Ureter (tissue), 1 donor: Measurements from ENCODE around the gene GABARAP. TPM values are rescaled to one million over a fixed set of nuclear protein-coding genes. Genes with fewer than 3 reads are reported as not detected.
A peak's percentile ranks its signal among the peaks of the same experiment; 100 is the strongest.

Experiments used
- DNase-seq: peaks from one replicate; pipeline ENCODE4 v3.0.0-alpha.2; 2020; ENCODE audit warnings: low spot score
- total RNA-seq: library from RNA; stranded (reverse); gene quantifications from one replicate; pipeline ENCODE4 v1.2.4, GENCODE V29; 2023
- donor health status: DM: yes; HTN: yes; CAD: no.

Gene GABARAP
- total RNA-seq: 453 TPM

- peak; percentile 97 for DNase-seq
Measured at GRCh38 chr17:7241783-7242716, at the start of gene GABARAP. Gene GABARAP, minus strand, starts transcription at chr17:7242449. Its CDS starts 119 bp downstream, at chr17:7242330.

- DNase-seq: no peak
Measured at GRCh38 chr17:7290685-7291084, 48.4 kb upstream of the GABARAP start.

DNA sequence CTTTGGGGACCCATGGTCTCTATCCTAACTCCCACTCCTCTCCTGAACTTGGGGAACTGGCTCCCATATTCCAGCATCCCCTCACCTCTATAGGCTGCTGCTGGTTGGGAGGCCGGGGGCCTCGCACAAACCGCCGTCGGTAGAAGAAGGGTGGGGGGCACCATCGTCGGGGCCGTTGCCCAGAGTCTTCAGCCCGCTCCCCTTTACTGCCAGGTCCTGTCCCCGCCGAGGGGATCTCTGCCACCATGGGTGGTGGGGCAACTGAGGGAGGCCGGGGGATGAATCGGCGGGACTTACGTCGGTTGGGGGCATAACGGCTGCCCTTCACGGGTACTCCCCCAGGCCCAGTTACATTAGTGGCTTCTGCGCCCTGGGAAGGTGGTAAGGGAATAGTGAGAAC lies 47.9 kb upstream of the GABARAP start:
- DNase-seq: no peak

DNA sequence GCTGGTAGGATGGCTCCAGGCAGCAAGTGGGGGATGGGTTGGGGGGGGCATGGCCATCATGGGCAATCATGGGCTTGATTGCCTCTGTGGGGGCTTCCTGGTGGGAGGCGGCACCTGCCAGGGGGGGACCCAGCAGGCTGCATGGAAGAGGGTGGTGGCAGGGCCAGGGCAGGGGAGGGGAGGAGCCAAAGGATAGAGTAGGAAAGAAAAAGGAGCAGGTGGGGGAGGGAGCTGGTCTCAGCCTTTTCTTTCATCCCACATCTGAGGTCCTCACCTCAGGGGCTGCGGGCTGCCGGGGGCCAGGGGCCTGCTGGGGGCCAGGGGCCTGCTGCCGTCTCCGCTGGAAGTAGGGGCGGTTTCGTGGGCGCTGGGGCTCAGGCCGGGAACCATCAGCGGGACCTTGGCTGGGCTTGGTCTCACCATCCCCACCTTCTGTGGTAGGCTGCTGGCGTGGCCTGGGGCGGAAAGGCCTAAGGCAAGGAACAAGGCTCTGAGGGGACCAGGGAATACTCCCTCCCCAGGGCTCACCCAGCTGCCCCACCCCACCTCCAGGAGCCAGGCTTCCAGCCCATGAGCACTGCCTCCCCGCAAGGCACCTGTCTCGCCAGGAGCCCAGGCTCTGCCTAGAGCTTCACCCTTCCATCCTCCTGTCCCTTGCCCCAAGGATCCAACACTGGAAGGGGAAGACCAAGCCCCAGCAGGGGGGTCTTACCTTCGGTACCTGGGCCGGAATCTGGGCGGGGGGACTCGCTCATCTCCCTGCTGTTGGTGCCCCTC lies 47.2 kb upstream of the GABARAP start:
- no peak for DNase-seq

GRCh38 chr17:7285679-7286078 lies 43.4 kb upstream of the GABARAP start:
- DNase-seq: no peak

GRCh38 chr17:7284911-7285310 lies 42.7 kb upstream of the GABARAP start:
- DNase-seq: no peak

DNA sequence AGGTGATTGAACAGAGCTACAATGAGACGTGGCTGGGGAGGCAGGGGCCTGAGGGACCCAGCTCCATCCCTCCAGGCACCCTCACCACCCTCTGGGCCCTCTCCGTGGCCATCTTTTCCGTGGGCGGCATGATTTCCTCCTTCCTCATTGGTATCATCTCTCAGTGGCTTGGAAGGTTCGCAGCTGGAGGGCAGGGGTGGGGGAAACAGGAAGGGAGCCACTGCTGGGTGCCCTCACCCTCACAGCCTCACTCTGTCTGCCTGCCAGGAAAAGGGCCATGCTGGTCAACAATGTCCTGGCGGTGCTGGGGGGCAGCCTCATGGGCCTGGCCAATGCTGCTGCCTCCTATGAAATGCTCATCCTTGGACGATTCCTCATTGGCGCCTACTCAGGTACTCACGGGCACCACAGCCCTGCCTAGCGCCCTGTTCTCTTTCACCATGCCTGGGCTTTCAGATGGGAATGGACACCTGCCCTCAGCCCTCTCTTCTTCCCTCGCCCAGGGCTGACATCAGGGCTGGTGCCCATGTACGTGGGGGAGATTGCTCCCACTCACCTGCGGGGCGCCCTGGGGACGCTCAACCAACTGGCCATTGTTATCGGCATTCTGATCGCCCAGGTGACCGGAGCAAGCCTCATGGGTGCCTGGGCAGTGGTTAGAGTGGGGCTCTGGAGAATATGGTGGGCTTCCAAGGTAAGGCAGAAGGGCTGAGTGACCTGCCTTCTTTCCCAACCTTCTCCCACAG lies 41.4 kb upstream of the GABARAP start:
- DNase-seq: no peak

DNA sequence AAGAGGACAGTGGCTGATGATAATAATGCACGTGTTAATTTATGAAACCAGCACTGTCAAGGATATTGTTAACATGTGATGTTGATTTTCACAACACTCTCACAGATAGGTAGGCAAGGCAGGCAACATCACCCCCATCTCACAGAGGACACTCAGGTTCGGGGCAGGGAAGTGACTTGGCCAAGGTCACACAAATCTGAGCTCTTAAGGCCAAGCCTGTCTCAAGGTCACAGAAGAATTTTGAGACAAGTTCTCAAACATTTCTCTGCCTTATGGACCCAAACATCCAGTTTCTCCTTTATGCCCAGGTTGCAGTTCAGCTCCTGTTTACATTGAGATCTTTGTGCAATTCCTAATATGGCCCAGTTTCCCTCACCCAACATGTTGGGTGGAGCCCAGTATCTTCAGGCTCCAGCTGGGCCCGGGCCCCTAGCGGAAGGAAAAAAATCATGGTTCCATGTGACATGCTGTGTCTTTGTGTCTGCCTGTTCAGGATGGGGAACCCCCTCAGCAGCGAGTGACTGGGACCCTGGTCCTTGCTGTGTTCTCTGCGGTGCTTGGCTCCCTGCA lies 40.6 kb upstream of the GABARAP start:
- DNase-seq: no peak

DNA sequence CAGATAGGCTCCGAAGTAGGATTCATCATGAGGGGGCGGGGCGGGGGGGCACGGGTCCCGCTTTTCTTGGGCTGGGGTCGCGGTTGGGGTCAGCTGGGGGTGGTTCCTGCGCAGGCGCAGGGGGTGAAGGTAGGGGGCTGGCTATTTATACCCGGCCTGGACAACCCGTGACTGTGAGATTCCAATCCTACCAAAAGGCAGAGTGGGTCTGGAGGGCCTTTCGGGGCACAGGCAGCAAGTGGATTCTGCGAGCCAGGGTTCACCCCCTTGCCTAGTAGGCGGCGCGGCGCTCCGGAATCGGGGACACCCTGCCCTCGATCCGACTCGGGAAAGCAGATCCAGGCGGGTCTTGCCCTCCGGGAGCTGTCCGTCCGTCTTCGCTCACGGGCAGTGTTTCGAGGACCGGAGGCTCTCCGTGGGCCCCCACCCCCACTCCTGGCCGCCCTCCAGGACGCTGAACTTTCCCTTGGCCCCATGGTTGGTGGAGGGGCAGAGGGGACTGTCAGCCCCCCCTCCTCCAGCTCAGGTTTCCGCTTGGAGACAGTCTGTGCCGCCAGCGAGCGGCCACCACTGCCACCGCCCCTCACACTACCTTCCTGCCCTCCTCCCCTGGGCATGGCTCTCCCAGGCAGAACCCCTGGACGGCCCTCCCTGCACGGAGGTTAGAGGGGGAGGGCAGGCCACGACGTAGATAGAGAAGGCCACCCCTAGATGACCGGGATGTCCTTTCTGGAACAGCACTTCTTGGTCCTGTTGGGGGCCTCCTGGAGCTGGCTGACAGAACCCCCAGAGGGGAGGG lies 39.9 kb upstream of the GABARAP start:
- peak; percentile 68 for DNase-seq

DNA sequence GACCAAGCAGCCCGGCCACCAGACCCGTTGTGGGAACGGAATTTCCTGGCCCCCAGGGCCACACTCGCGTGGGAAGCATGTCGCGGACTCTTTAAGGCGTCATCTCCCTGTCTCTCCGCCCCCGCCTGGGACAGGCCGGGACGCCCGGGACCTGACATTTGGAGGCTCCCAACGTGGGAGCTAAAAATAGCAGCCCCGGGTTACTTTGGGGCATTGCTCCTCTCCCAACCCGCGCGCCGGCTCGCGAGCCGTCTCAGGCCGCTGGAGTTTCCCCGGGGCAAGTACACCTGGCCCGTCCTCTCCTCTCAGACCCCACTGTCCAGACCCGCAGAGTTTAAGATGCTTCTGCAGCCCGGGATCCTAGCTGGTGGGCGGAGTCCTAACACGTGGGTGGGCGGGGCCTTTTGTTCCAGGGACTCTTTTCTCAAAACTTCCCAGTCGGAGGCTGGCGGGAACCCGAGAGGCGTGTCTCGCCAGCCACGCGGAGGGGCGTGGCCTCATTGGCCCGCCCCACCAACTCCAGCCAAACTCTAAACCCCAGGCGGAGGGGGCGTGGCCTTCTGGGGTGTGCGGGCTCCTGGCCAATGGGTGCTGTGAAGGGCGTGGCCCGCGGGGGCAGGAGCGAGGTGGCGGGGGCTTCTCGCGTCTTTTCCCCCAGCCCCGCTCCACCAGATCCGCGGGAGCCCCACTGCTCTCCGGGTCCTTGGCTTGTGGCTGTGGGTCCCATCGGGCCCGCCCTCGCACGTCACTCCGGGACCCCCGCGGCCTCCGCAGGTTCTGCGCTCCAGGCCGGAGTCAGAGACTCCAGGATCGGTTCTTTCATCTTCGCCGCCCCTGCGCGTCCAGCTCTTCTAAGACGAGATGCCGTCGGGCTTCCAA lies 39.1 kb upstream of the GABARAP start, which contains the start of gene SLC2A4:
TSS of gene SLC2A4 (plus strand) at position 645 of the 879 bp plus-strand sequence. CDS start at position 862, 217 bp downstream.
- DNase-seq: peak; percentile 96

DNA sequence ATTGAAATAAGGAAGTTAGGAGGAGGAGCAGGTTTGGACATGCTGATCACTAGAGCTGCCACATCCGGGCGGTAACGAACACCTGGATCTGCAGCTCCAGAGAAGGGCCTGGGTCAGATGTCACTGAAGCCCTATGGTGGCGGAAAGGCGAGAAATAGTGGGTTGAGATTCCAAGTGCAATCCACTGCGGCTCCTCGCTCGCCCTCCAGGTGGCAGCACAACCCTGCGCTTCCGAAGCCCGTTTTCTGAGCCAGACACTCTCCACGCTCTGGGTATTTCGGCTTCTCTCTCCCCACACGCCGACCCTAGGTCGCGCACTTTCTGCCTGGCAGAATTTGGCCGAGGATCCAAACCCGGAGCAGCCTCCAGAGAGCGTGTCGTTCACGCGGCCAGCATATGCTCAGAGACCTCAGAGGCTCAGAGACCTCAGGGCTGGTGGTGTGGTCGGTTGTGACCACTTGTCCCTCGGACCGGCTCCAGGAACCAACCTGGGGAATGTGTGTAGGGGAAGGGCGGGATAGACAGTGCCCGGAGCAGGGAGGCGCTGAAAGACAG lies 38.3 kb upstream of the GABARAP start:
- DNase-seq: peak; percentile 90

DNA sequence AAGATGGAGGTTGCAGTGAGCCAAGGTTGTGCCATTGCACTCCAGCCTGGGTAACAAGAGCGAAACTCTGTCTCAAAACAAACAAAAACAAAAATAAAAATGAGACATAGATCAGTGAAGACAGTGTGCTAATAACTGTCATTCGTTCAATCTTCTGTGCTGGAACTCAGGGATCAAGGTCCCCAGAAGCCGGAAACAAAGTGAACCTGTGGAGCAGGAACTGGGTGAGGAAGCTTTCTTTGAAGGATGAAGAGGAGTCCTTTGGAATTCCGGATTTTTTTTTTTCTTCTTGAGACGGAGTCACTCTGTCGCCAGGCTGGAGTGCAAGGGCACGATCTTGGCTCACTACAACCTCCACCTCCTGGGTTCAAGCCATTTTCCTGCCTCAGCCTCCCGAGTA lies 37.2 kb upstream of the GABARAP start:
- DNase-seq: no peak

DNA sequence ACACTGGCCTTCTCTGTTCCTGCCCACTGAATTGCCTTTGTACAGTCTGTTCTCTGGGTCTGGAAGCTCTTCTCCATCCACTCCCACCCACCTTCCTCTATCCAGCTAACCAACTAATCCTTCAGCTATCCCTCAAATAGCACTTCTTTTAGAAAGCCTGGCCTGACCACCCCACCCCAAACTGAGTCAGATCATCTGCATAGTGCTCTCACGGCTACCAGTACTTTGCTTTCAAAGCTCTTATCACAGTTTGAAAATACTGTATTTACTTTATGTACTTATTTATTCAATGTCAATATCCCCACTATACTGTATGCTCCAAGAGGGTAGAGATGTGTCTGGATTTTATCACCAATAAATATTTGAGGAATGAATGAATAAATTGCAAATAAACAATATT lies 24.5 kb upstream of the GABARAP start:
- no peak for DNase-seq

- no peak for DNase-seq
Measured at GRCh38 chr17:7263801-7264078, 21.5 kb upstream of the GABARAP start.

DNA sequence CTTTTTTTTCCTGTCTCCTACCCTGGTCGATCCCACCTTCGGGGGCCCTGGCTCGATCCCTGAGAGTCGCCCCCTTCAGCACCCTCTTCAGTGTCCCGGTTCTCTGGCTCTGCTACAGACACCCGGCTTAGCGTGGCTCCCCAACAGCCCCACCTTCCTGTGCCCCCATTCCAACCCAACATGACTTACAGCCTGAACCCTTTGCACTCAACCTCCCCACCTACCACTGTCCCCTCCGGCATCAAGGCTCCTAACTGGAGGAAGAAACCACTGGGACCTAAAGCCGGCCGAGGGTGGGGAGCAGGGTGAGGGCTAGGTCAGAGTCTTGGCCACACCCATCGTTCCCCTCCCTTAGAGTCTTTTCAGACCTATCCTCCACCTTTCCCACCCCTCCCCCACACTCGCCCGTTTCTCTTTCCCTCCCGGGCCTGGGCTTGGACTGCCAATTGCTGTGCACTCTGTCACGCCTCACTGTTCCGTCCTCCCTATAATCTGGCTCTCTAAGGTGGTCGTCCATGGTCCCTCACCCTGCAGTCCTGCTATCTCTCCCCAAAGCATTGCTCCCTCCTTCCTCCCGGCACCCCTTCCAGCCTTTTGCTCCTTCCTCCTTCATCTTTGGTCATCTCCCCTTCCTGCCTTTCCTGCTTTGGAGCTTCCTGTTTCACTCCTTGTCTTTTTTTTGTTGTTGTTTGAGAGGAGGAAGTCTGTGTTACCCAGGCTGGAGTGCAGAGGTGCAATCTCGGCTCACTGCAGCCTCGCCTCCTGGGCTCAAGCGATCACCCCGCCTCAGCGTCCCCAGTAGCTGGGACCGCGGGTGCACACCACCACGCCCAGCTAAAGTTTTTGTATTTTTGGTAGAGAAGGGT lies 20.9 kb upstream of the GABARAP start:
- DNase-seq: peak; percentile 90

GRCh38 chr17:7262192-7262934 lies 20.1 kb upstream of the GABARAP start, which contains the start of gene CLDN7:
Gene CLDN7, minus strand, starts transcription at chr17:7262478. Its CDS starts 435 bp downstream, at chr17:7262043.
- DNase-seq: peak; percentile 92

DNA sequence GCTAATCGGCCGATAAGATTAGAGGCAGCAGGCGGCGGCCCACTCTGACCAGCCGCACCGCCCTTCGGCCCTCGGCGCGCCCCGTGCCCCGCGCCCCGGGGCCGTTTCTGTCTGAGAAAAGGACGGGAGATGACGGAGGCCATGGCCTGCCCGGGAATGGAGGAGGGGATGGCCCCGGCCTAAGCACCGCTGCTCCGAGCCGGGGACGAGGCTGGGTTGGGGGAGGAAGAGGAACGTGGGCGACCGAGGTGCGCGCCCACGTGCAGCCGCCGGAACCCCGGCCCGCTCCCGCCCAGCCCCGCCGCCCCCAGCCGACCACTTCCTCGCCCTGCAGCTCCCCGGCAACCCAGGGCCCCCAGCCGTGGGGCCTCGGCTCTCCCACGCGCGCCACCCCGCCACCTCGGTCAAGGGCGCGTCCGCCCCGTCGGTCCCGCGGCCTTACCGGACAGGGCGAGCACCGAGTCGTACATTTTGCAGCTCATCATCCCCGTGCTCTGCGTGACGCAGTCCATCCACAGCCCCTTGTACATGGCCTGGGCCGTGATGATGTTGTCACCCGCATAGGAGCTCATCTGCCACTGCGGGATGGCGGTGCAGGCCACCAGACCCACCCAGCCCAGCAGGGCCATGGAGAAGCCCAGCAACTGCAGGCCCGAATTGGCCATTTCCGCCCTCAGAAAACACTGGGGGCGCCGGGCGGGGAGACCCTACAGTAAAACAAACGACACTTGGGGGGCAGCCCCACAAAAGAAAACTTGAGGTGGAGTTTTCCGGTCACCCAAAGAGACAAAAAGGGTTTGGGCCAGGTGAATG lies 19.3 kb upstream of the GABARAP start:
- DNase-seq: no peak
